Astrocyte (in vitro differentiated cells and primary cell): ENCODE results near the gene KIAA1671. TPM values are rescaled to one million over a fixed set of nuclear protein-coding genes. Genes with fewer than 3 reads are reported as not detected.

Source experiments
- DNase-seq: peaks from one replicate; pipeline ENCODE4 v3.0.0-alpha.2; 2010; ENCODE audit warnings: low read depth
- FAIRE-seq: peaks from 2 replicates; lab custom pipeline; 2011; peaks lifted over from hg19 to GRCh38; lab: Jason Lieb, UNC
- H2AFZ ChIP-seq: 2 replicates; pipeline ENCODE4 v1.6.0; 2012; ENCODE audit warnings: low read depth, low read length, inconsistent platforms
- H3K27ac ChIP-seq: 2 replicates; pipeline ENCODE4 v1.5.1; 2011; ENCODE audit warnings: low read depth, low read length, inconsistent platforms
- H3K27me3 ChIP-seq: 2 replicates; pipeline ENCODE4 v1.6.0; 2011; ENCODE audit warnings: low read length, inconsistent platforms; ENCODE audit not compliant: insufficient read depth
- H3K36me3 ChIP-seq: 2 replicates; pipeline ENCODE4 v1.5.1; 2011; ENCODE audit warnings: low read length, inconsistent platforms; ENCODE audit not compliant: insufficient read depth
- H3K4me1 ChIP-seq: 2 replicates; pipeline ENCODE4 v1.5.1; 2011; ENCODE audit warnings: low read length, inconsistent platforms; ENCODE audit not compliant: insufficient read depth
- H3K4me2 ChIP-seq: 2 replicates; pipeline ENCODE4 v1.6.0; 2012; ENCODE audit warnings: low read length, inconsistent platforms
- H3K4me3 ChIP-seq: 2 replicates; pipeline ENCODE4 v1.5.1; 2011; ENCODE audit warnings: low read depth, mild to moderate bottlenecking, low read length, inconsistent platforms; ENCODE audit not compliant: insufficient read depth
- H3K79me2 ChIP-seq: 2 replicates; pipeline ENCODE4 v1.6.0; 2012; ENCODE audit warnings: mild to moderate bottlenecking, low read length, inconsistent platforms; ENCODE audit not compliant: insufficient read depth
- H3K9ac ChIP-seq: 2 replicates; pipeline ENCODE4 v1.6.0; 2012; ENCODE audit warnings: mild to moderate bottlenecking, low read length, inconsistent platforms
- H3K9me3 ChIP-seq: 2 replicates; pipeline ENCODE4 v1.5.1; 2012; ENCODE audit warnings: low read depth, mild to moderate bottlenecking, low read length, inconsistent platforms; ENCODE audit not compliant: insufficient read depth
- H4K20me1 ChIP-seq: 2 replicates; pipeline ENCODE4 v1.6.0; 2012; ENCODE audit warnings: low read length, inconsistent platforms; ENCODE audit not compliant: insufficient read depth
- H3K27ac Mint-ChIP-seq: one replicate; pipeline ENCODE4 v1.8.0; 2021; ENCODE audit warnings: mild to moderate bottlenecking, mixed read lengths; ENCODE audit not compliant: unreplicated experiment
- H3K27me3 Mint-ChIP-seq: one replicate; pipeline ENCODE4 v1.8.0; 2021; ENCODE audit warnings: low read depth, mixed read lengths; ENCODE audit not compliant: unreplicated experiment
- H3K36me3 Mint-ChIP-seq: one replicate; pipeline ENCODE4 v1.8.0; 2021; ENCODE audit warnings: low read depth, mixed read lengths; ENCODE audit not compliant: unreplicated experiment
- H3K4me1 Mint-ChIP-seq: one replicate; pipeline ENCODE4 v1.8.0; 2021; ENCODE audit warnings: low read depth, mixed read lengths; ENCODE audit not compliant: unreplicated experiment
- H3K4me3 Mint-ChIP-seq: one replicate; pipeline ENCODE4 v1.8.0; 2021; ENCODE audit warnings: mild to moderate bottlenecking, moderate library complexity, mixed read lengths; ENCODE audit not compliant: unreplicated experiment
- H3K9me3 Mint-ChIP-seq: one replicate; pipeline ENCODE4 v1.8.0; 2021; ENCODE audit warnings: mild to moderate bottlenecking, mixed read lengths; ENCODE audit not compliant: unreplicated experiment
- EZH2 ChIP-seq: IDR thresholded peaks from 2 replicates; pipeline ENCODE4 v1.6.1; 2012; ENCODE audit warnings: mild to moderate bottlenecking, low read length, inconsistent platforms; ENCODE audit not compliant: insufficient read depth
- total RNA-seq: library from RNA; stranded (reverse); gene quantifications from 2 replicates; pipeline ENCODE4 v1.2.1, GENCODE V29; 2021
- TF ChIP-seq, protein P1 (sequence below): IDR thresholded peaks from 2 replicates; pipeline ENCODE4 v1.5.1; 2011; ENCODE audit warnings: low read depth, mild to moderate bottlenecking, inconsistent platforms, low read length, moderate library complexity; ENCODE audit not compliant: insufficient read depth

The KIAA1671 gene
- total RNA-seq, 1 donor from 2014 or later = 28.4 TPM

DNA sequence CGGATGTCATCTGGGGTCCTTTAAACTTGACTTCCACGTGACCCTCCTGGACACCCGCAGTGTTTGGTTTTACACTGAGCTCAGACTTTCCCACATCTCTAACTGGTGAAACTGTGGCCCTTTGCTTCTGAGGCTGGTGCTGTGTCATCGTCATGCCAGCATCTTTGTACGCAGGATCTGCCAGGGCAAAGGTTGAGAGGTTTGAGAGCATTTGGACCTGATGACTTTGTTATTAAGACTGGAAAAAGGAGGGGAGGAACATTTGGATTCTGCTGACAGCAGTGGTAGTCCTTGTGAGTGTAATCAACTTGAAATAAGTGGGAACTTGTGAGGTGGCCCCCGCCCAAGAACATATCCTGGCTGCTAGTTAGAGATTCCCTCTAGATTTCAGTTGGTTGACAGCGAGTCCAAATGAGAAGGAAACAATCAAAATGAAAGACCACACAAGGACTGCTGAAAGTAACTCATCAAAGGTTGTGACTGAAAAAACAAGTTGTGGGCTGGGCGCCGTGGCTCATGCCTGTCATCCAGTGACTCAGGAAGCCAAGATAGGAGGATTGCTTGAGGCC, 102.5 kb downstream of the KIAA1671 start:
- TF ChIP-seq, protein P1, sequence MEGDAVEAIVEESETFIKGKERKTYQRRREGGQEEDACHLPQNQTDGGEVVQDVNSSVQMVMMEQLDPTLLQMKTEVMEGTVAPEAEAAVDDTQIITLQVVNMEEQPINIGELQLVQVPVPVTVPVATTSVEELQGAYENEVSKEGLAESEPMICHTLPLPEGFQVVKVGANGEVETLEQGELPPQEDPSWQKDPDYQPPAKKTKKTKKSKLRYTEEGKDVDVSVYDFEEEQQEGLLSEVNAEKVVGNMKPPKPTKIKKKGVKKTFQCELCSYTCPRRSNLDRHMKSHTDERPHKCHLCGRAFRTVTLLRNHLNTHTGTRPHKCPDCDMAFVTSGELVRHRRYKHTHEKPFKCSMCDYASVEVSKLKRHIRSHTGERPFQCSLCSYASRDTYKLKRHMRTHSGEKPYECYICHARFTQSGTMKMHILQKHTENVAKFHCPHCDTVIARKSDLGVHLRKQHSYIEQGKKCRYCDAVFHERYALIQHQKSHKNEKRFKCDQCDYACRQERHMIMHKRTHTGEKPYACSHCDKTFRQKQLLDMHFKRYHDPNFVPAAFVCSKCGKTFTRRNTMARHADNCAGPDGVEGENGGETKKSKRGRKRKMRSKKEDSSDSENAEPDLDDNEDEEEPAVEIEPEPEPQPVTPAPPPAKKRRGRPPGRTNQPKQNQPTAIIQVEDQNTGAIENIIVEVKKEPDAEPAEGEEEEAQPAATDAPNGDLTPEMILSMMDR = no peak
- no peak for TF ChIP-seq EZH2
- Mint-ChIP-seq H3K4me3 (no peak overlapping the region), H3K36me3 (peaks cover 16% of the 10 kb centered on the region), H3K27ac (peak overlapping the region; percentile 10), H3K4me1 (peaks cover 2% of the 10 kb centered on the region), H3K9me3 (peaks cover 4% of the 10 kb centered on the region), H3K27me3 (no peaks in the 10 kb centered on the region)
- no peak overlapping the region for H3K4me3 ChIP-seq
- no peaks in the 10 kb centered on the region for H3K27me3 ChIP-seq
- no peak overlapping the region for H3K9ac ChIP-seq
- DNase-seq (no peak), FAIRE-seq (no peak)
- no peak overlapping the region for H3K4me2 ChIP-seq
- no peaks in the 10 kb centered on the region for H3K79me2 ChIP-seq
- no peaks in the 10 kb centered on the region for H3K36me3 ChIP-seq
- H4K20me1 ChIP-seq = no peaks in the 10 kb centered on the region
- no peaks in the 10 kb centered on the region for H3K4me1 ChIP-seq
- no peak overlapping the region for H3K27ac ChIP-seq
- H3K9me3 ChIP-seq = no peaks in the 10 kb centered on the region
- no peak overlapping the region for H2AFZ ChIP-seq

DNA sequence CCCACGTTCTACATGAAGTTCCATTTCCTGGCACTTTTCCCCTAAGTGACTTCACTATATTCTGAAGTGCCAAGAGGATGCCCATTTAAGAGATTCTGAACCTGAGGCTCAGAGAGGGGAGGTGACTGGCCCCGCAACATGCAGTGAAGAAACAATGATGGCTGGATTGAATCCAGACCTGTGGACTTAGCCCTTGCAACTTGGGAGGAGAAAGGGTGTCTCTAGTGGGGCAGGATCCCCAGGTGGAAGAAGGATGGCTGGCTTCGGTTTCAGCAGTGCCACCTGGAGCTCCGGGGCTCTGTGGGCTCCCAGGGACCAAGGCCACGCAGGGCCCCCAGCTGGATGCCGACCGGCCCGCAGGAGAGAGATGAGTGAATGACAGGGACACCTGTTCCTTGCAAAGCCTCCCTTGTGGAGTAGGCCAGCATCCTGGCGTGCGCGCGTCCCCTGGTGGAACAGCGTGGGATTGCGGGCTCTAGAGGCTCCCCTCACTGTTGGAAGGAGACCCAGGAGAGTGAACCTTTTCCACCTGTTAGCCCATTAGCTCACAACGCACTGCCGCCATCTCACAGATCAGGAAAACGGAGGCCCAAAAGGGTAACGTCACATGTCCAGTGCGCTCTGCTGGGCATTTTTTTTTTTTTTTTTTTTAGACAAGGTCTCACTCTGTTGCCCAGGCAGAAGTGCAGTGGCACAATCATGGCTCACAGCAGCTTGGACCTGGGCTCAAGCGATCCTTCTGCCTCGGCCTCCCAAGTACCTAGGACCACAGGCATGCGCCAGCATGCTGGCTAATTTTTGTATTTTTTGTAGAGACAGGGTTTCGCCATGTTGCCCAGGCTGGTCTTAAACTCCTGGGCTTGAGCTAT, 104.7 kb downstream of the KIAA1671 start:
- peaks cover 4% of the 10 kb centered on the region for H3K9me3 Mint-ChIP-seq
- Histone ChIP-seq H3K9ac (no peak overlapping the region), H4K20me1 (no peaks in the 10 kb centered on the region), H3K36me3 (no peaks in the 10 kb centered on the region), H3K27me3 (no peaks in the 10 kb centered on the region), H3K4me1 (no peaks in the 10 kb centered on the region), H3K4me3 (no peak overlapping the region), H3K9me3 (no peaks in the 10 kb centered on the region), H3K79me2 (no peaks in the 10 kb centered on the region), H2AFZ (no peak overlapping the region), H3K27ac (no peak overlapping the region), H3K4me2 (no peak overlapping the region)
- no peak for TF ChIP-seq EZH2
- TF ChIP-seq, protein P1 = peak; percentile 74
- H3K4me3 Mint-ChIP-seq = no peak overlapping the region
- peaks cover 5% of the 10 kb centered on the region for H3K36me3 Mint-ChIP-seq
- H3K27me3 Mint-ChIP-seq = no peaks in the 10 kb centered on the region
- DNase-seq (no peak), FAIRE-seq (no peak)
- no peak overlapping the region for H3K27ac Mint-ChIP-seq
- H3K4me1 Mint-ChIP-seq = peaks cover 7% of the 10 kb centered on the region

DNA sequence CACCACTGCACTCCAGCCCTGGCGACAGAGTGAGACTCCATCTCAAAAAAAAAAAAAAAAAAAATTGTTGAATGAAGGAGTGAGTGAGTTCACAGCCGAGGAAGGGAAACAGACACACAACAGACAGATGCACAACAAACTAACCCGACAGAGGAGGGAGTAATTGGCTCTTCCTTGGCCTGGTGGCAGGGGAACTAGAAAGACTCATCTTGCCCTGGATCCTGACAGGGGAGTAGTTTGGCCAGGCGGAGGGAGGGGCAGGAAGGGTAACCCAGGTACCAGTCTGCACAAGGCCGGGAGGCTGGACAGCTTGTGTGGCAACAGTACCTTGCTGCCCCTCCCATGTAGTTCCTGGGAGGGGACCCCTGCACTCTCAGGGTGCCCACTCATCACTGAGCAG, 106.9 kb downstream of the KIAA1671 start:
- H3K27ac ChIP-seq = no peak overlapping the region
- no peaks in the 10 kb centered on the region for H3K36me3 ChIP-seq
- no peak for FAIRE-seq
- H3K79me2 ChIP-seq = no peaks in the 10 kb centered on the region
- H3K9me3 ChIP-seq = no peaks in the 10 kb centered on the region
- H3K4me3 Mint-ChIP-seq = no peak overlapping the region
- no peak overlapping the region for H3K4me2 ChIP-seq
- H4K20me1 ChIP-seq = no peaks in the 10 kb centered on the region
- H3K9me3 Mint-ChIP-seq = no peaks in the 10 kb centered on the region
- H3K27ac Mint-ChIP-seq = no peak overlapping the region
- H3K9ac ChIP-seq = no peak overlapping the region
- H3K27me3 Mint-ChIP-seq = no peaks in the 10 kb centered on the region
- TF ChIP-seq, protein P1 = no peak
- no peak for TF ChIP-seq EZH2
- no peak overlapping the region for H3K4me3 ChIP-seq
- DNase-seq = no peak
- peaks cover 9% of the 10 kb centered on the region for H3K4me1 Mint-ChIP-seq
- H3K4me1 ChIP-seq = no peaks in the 10 kb centered on the region
- H3K36me3 Mint-ChIP-seq = peaks cover 5% of the 10 kb centered on the region
- H2AFZ ChIP-seq = no peak overlapping the region
- no peaks in the 10 kb centered on the region for H3K27me3 ChIP-seq
